RWPE2 (cell line): ENCODE data around the gene TRPC3.

Experiments used
- ATAC-seq: fragments of 200-7000 bp; cut with Tn5 transposase; 3 replicates; pipeline ENCODE4 v1.9.1; 2021; ENCODE audit warnings: low read depth
- DNase-seq: peaks from one replicate; pipeline ENCODE4 v3.0.0-alpha.2; 2020; ENCODE audit warnings: low spot score
- H3K27ac ChIP-seq: fragments of 450-650 bp; 2 replicates; pipeline ENCODE4 v1.5.1; 2017; ENCODE audit warnings: mild to moderate bottlenecking; ENCODE audit not compliant: poor library complexity, severe bottlenecking
- H3K27me3 ChIP-seq: fragments of 250-450 bp; sonication (Bioruptor Pico); 2 replicates; pipeline ENCODE4 v1.5.1; 2021; ENCODE audit warnings: mild to moderate bottlenecking, moderate library complexity; ENCODE audit not compliant: insufficient read depth, poor library complexity, severe bottlenecking
- H3K36me3 ChIP-seq: fragments of 250-450 bp; sonication (Bioruptor Pico); 2 replicates; pipeline ENCODE4 v1.5.1; 2020; ENCODE audit warnings: low read depth, mild to moderate bottlenecking, moderate library complexity
- H3K4me1 ChIP-seq: fragments of 250-450 bp; sonication (Bioruptor Pico); 2 replicates; pipeline ENCODE4 v1.5.1; 2021; ENCODE audit warnings: mild to moderate bottlenecking, moderate library complexity; ENCODE audit not compliant: insufficient read depth, poor library complexity, severe bottlenecking
- H3K4me3 ChIP-seq: fragments of 250-450 bp; sonication (Bioruptor Pico); 2 replicates; pipeline ENCODE4 v1.5.1; 2021; ENCODE audit warnings: mild to moderate bottlenecking, moderate library complexity; ENCODE audit not compliant: severe bottlenecking
- H3K9me3 ChIP-seq: fragments of 250-450 bp; sonication (Bioruptor Pico); 2 replicates; pipeline ENCODE4 v1.5.1; 2021; ENCODE audit warnings: mild to moderate bottlenecking, moderate library complexity; ENCODE audit not compliant: severe bottlenecking
- TF ChIP-seq, protein P1 (sequence below): fragments of 450-650 bp; IDR thresholded peaks from one replicate; pipeline ENCODE4 v1.5.1; 2017; ENCODE audit warnings: mild to moderate bottlenecking, moderate library complexity; ENCODE audit not compliant: poor library complexity, severe bottlenecking

Gene TRPC3

DNA sequence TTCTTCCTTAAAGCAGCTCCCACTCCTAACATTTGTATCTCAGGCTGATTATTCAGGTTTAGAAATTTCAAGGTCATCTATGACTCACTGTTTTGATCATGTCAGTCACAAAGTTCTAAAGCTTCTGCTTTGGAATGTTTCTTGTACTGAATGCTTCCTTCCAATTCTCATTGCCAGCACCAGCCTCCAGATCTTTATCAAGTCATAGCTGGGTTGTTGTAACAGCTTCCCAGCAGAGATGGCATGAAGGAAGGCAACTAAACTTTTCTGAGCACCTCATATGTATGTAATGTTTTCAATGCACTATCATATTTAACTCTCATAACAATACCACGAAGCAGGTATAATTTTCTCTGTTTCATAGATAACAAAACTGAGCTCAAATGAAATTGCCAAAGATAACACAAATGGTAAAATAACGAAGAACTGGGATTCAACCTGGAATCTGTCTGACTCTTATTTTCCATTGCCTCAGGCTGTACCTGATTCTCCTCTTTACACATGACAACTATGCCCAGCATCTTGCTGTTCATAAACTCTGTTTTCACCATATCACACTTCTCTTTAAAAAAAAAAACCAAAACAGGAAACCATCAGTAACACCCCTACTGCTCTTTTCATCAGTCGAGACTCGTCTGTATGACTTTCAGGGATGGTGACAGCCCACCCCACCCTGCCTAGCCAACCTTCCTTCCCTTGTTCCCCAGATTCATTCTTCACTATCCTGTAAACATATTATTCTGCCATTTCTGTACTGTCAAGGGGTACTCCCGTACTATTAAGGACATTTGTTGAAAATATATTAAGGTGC lies 13.4 kb downstream of the TRPC3 start:
- no peak overlapping the region for H3K27ac ChIP-seq
- ATAC-seq (no peak), DNase-seq (no peak)
- H3K9me3 ChIP-seq: no peaks in the 10 kb centered on the region
- peaks cover 22% of the 10 kb centered on the region for H3K27me3 ChIP-seq
- TF ChIP-seq, protein P1, sequence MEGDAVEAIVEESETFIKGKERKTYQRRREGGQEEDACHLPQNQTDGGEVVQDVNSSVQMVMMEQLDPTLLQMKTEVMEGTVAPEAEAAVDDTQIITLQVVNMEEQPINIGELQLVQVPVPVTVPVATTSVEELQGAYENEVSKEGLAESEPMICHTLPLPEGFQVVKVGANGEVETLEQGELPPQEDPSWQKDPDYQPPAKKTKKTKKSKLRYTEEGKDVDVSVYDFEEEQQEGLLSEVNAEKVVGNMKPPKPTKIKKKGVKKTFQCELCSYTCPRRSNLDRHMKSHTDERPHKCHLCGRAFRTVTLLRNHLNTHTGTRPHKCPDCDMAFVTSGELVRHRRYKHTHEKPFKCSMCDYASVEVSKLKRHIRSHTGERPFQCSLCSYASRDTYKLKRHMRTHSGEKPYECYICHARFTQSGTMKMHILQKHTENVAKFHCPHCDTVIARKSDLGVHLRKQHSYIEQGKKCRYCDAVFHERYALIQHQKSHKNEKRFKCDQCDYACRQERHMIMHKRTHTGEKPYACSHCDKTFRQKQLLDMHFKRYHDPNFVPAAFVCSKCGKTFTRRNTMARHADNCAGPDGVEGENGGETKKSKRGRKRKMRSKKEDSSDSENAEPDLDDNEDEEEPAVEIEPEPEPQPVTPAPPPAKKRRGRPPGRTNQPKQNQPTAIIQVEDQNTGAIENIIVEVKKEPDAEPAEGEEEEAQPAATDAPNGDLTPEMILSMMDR: no peak
- H3K4me3 ChIP-seq: no peak overlapping the region
- H3K36me3 ChIP-seq: no peaks in the 10 kb centered on the region
- H3K4me1 ChIP-seq: no peaks in the 10 kb centered on the region

DNA sequence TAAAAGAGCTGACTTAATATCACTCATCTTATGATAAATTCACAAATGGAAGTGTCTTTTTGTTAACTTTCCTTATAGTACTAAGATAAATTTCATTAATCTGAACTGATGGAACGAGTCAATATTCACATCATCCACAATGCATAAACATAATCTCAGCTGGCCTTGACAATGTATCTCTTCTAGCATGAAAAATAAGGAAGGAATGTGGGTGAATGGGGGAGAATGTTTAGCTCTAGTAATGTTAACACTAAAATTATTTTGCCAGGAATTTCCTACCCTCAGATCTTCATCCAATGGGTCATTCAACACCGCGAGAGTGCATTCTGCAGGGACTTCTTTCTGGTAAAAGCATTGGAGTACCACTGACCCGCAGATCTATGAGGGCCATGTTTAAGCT lies 15.8 kb downstream of the TRPC3 start:
- H3K27ac ChIP-seq: no peak overlapping the region
- no peak for DNase-seq
- H3K4me1 ChIP-seq: no peaks in the 10 kb centered on the region
- no peaks in the 10 kb centered on the region for H3K9me3 ChIP-seq
- H3K27me3 ChIP-seq: peaks cover 35% of the 10 kb centered on the region
- TF ChIP-seq, protein P1: no peak
- no peaks in the 10 kb centered on the region for H3K36me3 ChIP-seq
- no peak for ATAC-seq
- H3K4me3 ChIP-seq: no peak overlapping the region

DNA sequence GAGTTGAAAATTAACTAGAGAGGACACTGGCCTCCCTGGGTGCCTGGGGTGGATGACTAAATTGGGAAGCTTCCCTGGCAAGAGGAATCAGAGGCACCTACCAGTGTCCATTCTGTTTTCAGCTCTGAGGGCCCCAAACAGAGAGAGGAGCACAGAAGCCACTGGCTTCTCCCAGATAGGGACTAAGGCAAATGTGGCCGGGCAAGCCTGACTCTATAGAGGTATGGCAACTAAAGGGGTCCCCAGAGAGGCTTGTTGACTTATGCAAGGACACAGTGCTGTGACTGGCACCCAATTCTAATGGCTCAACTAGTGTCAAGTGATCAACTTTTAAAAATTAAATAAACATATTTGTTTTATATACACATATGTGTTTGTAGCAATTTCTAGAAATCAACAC lies 17.2 kb downstream of the TRPC3 start:
- Histone ChIP-seq H3K27me3 (peaks cover 38% of the 10 kb centered on the region), H3K36me3 (no peaks in the 10 kb centered on the region), H3K9me3 (no peaks in the 10 kb centered on the region), H3K4me1 (no peaks in the 10 kb centered on the region), H3K4me3 (no peak overlapping the region), H3K27ac (no peak overlapping the region)
- TF ChIP-seq, protein P1: no peak
- no peak for ATAC-seq
- DNase-seq: no peak

DNA sequence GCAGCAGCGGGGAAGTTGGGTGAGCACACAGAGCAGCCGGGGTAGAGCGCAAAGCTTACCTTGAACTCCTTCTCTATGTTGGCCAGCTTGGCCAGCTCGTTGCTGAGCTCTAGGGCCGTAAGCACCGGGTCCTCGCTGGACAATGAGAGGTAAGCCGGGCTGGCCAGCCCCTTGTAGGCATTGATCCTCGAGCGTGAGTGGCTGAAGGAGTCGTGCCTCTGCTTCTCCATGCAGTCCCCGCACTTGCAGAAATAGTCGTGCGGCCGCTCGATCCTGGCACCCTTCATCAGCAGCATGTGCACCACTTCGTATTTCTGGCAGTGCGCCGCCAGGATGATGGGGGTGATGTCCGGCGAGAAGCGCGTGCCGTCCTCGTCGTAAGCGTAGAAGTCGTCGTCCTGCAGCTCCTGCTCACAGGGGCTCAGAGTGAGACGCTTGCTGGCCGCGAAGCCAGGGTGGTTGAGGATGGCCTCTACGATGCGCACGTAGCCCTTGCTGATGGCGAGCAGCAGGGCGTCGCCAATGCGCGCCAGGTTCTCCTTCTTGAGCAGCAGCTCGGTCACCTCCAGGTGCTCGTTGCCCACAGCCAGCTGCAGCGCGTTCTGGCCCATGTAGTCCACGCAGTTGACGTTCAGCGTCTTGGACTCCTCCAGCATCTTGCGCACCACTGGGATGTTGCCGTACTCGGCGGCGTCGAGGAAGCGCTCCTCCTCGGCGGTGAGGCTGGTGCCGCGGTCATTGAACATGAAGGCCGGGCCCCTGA lies 19.5 kb downstream of the TRPC3 start:
- DNase-seq (peak; percentile 49), ATAC-seq (no peak)
- Histone ChIP-seq H3K27me3 (peaks cover 38% of the 10 kb centered on the region), H3K4me3 (no peak overlapping the region), H3K27ac (no peak overlapping the region), H3K36me3 (no peaks in the 10 kb centered on the region), H3K9me3 (no peaks in the 10 kb centered on the region), H3K4me1 (no peaks in the 10 kb centered on the region)
- TF ChIP-seq, protein P1: no peak
